ENCODE results near the gene TESPA1. TPM values are rescaled to one million over a fixed set of nuclear protein-coding genes. Genes with fewer than 3 reads are reported as not detected.
"Not testable (repeated sequence)": the region's sequence is repeated elsewhere in the genome, so short reads cannot be mapped to it uniquely, and the experiment has no call there.

TESPA1 gene
- total RNA-seq, 1 experiment from 2014 or later: 0.39 TPM

- TF ChIP-seq, protein P1, sequence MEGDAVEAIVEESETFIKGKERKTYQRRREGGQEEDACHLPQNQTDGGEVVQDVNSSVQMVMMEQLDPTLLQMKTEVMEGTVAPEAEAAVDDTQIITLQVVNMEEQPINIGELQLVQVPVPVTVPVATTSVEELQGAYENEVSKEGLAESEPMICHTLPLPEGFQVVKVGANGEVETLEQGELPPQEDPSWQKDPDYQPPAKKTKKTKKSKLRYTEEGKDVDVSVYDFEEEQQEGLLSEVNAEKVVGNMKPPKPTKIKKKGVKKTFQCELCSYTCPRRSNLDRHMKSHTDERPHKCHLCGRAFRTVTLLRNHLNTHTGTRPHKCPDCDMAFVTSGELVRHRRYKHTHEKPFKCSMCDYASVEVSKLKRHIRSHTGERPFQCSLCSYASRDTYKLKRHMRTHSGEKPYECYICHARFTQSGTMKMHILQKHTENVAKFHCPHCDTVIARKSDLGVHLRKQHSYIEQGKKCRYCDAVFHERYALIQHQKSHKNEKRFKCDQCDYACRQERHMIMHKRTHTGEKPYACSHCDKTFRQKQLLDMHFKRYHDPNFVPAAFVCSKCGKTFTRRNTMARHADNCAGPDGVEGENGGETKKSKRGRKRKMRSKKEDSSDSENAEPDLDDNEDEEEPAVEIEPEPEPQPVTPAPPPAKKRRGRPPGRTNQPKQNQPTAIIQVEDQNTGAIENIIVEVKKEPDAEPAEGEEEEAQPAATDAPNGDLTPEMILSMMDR (IDR thresholded peaks at IDR 0.05): no peak
- TF ChIP-seq TEAD4 (CRISPR knock-in tag; IDR thresholded peaks at IDR 0.05) (no peak), ZNF671 (CRISPR knock-in tag; IDR thresholded peaks at IDR 0.05) (no peak), ZNF416 (CRISPR knock-in tag; IDR thresholded peaks at IDR 0.05) (no peak), OVOL2 (CRISPR knock-in tag; IDR thresholded peaks at IDR 0.05; ENCODE audit: borderline replicate concordance) (no peak)
Observed at GRCh38 chr12:54987611-54988231, 3.2 kb upstream of the TESPA1 start (continued).

DNA sequence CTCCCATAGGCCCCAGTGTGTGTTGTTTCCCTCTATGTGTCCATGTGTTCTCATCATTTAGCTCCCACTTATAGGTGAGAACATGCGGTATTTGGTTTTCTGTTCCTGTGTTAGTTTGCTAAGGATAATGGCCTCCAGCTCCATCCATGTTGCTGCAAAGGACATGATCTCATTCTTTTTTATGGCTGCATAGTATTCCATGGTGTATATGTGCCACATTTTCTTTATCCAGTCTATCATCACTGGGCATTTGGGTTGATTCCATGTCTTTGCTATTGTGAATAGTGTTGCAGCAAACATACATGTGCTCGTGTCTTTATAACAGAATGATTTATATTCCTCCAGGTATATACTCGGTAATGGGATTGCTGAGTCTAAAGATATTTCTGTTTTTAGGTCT lies 2.2 kb upstream of the TESPA1 start:
- DNase-seq (ENCODE audit: low spot score); H3K27ac Mint-ChIP-seq: not testable (repeated sequence)

GRCh38 chr12:54983536-54984101 lies 943 bp downstream of the TESPA1 start:
- DNase-seq (ENCODE audit: low spot score) (no peak), ATAC-seq (no peak)
- Mint-ChIP-seq H3K36me3 (no peaks in the 10 kb centered on the region), H3K4me1 (no peaks in the 10 kb centered on the region), H3K4me3 (no peak overlapping the region), H3K9me3 (0 out of 2 replicates have a peak, but pooled peaks cover 5% of the 10 kb centered on the region), H3K27ac (no peak overlapping the region), H3K27me3 (ENCODE audit: low read depth) (no peaks in the 10 kb centered on the region)
- TF ChIP-seq, protein P2, sequence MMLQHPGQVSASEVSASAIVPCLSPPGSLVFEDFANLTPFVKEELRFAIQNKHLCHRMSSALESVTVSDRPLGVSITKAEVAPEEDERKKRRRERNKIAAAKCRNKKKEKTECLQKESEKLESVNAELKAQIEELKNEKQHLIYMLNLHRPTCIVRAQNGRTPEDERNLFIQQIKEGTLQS (CRISPR knock-in tag; conservative IDR thresholded peaks at IDR 0.05): no peak
- no peak for TF ChIP-seq MLX (CRISPR knock-in tag; IDR thresholded peaks at IDR 0.05)
- TF ChIP-seq, protein P1 (IDR thresholded peaks at IDR 0.05): no peak
- TF ChIP-seq USF2 (CRISPR knock-in tag; IDR thresholded peaks at IDR 0.05): no peak
- TF ChIP-seq HMGA2 (CRISPR knock-in tag; IDR thresholded peaks at IDR 0.05): no peak
- POLR2A ChIA-PET: no interaction called here
- CTCF ChIA-PET: interaction anchor here (1.1 to 2.9 kb wide), 2 partner anchors 88 to 89 kb away, joined by 3 to 26 read pairs; no protein-coding TSS in a partner anchor

More for the DNA sequence above, 2.2 kb upstream of the TESPA1 start:
- CTCF ChIA-PET: interaction anchor here (1.5 to 2.9 kb wide), 3 partner anchors 81 to 86 kb away, joined by 3 to 26 read pairs (median 14); no protein-coding TSS in a partner anchor
- POLR2A ChIA-PET; H3K36me3 Mint-ChIP-seq; H3K9me3 Mint-ChIP-seq; H3K4me1 Mint-ChIP-seq; H3K4me3 Mint-ChIP-seq; ATAC-seq; H3K27me3 Mint-ChIP-seq (ENCODE audit: low read depth): not testable (repeated sequence)

DNA sequence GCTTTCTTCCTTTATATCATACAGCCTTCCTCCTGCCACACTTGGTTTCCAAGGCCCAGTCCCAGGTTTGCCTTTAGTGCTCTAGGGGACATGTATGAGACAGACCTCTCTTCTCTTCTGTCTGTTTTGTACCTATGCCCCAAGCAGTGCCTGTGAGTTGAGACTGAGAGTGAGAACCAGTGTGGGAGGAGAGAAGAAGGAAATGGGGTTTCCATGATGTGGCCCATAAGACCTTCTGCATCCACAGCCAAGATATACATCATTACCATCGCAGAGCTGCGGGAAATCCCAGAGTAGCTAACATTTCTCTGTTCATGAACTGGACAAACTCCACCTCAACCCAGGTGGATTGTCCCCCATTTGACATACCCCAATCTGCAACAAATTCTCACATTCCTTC lies 2.8 kb downstream of the TESPA1 start:
- Mint-ChIP-seq H3K4me1 (peaks cover 4% of the 10 kb centered on the region), H3K27ac (no peak overlapping the region), H3K27me3 (ENCODE audit: low read depth) (no peaks in the 10 kb centered on the region), H3K9me3 (0 out of 2 replicates have a peak, but pooled peaks cover under 1% of the 10 kb centered on the region), H3K4me3 (no peak overlapping the region), H3K36me3 (no peaks in the 10 kb centered on the region)
- POLR2A ChIA-PET: no interaction called here
- CTCF ChIA-PET: interaction anchor here (0.8 to 0.9 kb wide), 3 partner anchors 11 to 16 kb away, joined by 3 read pairs; no protein-coding TSS in a partner anchor
- DNase-seq (ENCODE audit: low spot score): no peak
- ATAC-seq: no peak
- no peak for TF ChIP-seq SMAD4 (CRISPR knock-in tag; IDR thresholded peaks at IDR 0.05)
- no peak for TF ChIP-seq ETV6 (CRISPR knock-in tag; IDR thresholded peaks at IDR 0.05)
- TF ChIP-seq GRHL2 (CRISPR knock-in tag; IDR thresholded peaks at IDR 0.05; ENCODE audit: insufficient replicate concordance, severe bottlenecking): no peak
- no peak for TF ChIP-seq ZNF317 (CRISPR knock-in tag; IDR thresholded peaks at IDR 0.05; ENCODE audit: borderline replicate concordance, low read depth)
- TF ChIP-seq, protein P3, sequence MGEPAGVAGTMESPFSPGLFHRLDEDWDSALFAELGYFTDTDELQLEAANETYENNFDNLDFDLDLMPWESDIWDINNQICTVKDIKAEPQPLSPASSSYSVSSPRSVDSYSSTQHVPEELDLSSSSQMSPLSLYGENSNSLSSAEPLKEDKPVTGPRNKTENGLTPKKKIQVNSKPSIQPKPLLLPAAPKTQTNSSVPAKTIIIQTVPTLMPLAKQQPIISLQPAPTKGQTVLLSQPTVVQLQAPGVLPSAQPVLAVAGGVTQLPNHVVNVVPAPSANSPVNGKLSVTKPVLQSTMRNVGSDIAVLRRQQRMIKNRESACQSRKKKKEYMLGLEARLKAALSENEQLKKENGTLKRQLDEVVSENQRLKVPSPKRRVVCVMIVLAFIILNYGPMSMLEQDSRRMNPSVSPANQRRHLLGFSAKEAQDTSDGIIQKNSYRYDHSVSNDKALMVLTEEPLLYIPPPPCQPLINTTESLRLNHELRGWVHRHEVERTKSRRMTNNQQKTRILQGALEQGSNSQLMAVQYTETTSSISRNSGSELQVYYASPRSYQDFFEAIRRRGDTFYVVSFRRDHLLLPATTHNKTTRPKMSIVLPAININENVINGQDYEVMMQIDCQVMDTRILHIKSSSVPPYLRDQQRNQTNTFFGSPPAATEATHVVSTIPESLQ (CRISPR knock-in tag; IDR thresholded peaks at IDR 0.05): no peak
- TF ChIP-seq MAX (CRISPR knock-in tag; IDR thresholded peaks at IDR 0.05): no peak
- no peak for TF ChIP-seq RELA (CRISPR knock-in tag; IDR thresholded peaks at IDR 0.05; ENCODE audit: borderline replicate concordance)
